H7 (cell line): ENCODE measurements around the gene NR2F6. TPM values are rescaled to one million over a fixed set of nuclear protein-coding genes. Genes with fewer than 3 reads are reported as not detected.
A peak's percentile ranks its signal among the peaks of the same experiment; 100 is the strongest.
"Not testable (repeated sequence)": the region's sequence is repeated elsewhere in the genome, so short reads cannot be mapped to it uniquely, and the experiment has no call there.

Experiments
- DNase-seq: peaks from one replicate; pipeline ENCODE4 v3.0.0; 2012
- H3K27me3 ChIP-seq: 2 replicates; pipeline ENCODE4 v1.6.0; 2011; ENCODE audit warnings: mild to moderate bottlenecking, low read length; ENCODE audit not compliant: control insufficient read depth, insufficient read depth
- H3K36me3 ChIP-seq: replicated peaks from 2 replicates; pipeline ENCODE4 v1.5.1; 2011; ENCODE audit warnings: low read length; ENCODE audit not compliant: control insufficient read depth, insufficient read depth
- H3K4me3 ChIP-seq: 2 replicates; pipeline ENCODE4 v1.5.1; 2011; ENCODE audit warnings: low read depth, mild to moderate bottlenecking, control low read depth, low read length, moderate library complexity; ENCODE audit not compliant: insufficient read depth
- total RNA-seq: library from RNA; depleted of rRNA; stranded (reverse); fragments of >200 nt; shearing (Covaris generic); gene quantifications from 2 replicates; pipeline ENCODE4 v1.2.3, GENCODE V29; 2014

The NR2F6 gene
- total RNA-seq, 1 experiment from 2014 or later, result 246 TPM

- peaks cover 26% of the 10 kb centered on the region for H3K36me3 ChIP-seq
- DNase-seq, result no peak
Measured at GRCh38 chr19:17275441-17276175, 29.9 kb upstream of the NR2F6 start.

GRCh38 chr19:17274892-17275291, 29.2 kb upstream of the NR2F6 start:
- H3K36me3 ChIP-seq, result peaks cover 30% of the 10 kb centered on the region

More at GRCh38 chr19:17275441-17276175, 29.9 kb upstream of the NR2F6 start:
- no peaks in the 10 kb centered on the region for H3K27me3 ChIP-seq
- H3K4me3 ChIP-seq, result no peak overlapping the region

GRCh38 chr19:17268754-17269153, 23.0 kb upstream of the NR2F6 start:
- DNase-seq, result no peak
- Histone ChIP-seq H3K36me3 (peaks cover 15% of the 10 kb centered on the region), H3K4me3 (no peak overlapping the region), H3K27me3 (no peaks in the 10 kb centered on the region)

More at GRCh38 chr19:17274892-17275291, 29.2 kb upstream of the NR2F6 start:
- not testable (repeated sequence) for DNase-seq, H3K27me3 ChIP-seq, H3K4me3 ChIP-seq

- no peaks in the 10 kb centered on the region for H3K27me3 ChIP-seq
- peaks cover 12% of the 10 kb centered on the region for H3K36me3 ChIP-seq
- peak; percentile 99 for DNase-seq
- peak within 1 kb of the TSS; percentile 60 for H3K4me3 ChIP-seq
Measured at GRCh38 chr19:17266975-17267788, 21.5 kb upstream of the NR2F6 start, which contains the start of gene BABAM1. Gene BABAM1 (plus strand): TSS chr19:17267443. CDS start chr19:17268807, 1,364 bp downstream.

GRCh38 chr19:17266589-17266974, 20.9 kb upstream of the NR2F6 start:
- Histone ChIP-seq H3K36me3 (peaks cover 11% of the 10 kb centered on the region), H3K4me3 (no peak overlapping the region), H3K27me3 (no peaks in the 10 kb centered on the region)
- no peak for DNase-seq

GRCh38 chr19:17266026-17266425, 20.3 kb upstream of the NR2F6 start:
- H3K27me3 ChIP-seq, result no peaks in the 10 kb centered on the region
- no peak overlapping the region for H3K4me3 ChIP-seq
- no peak for DNase-seq
- peaks cover 5% of the 10 kb centered on the region for H3K36me3 ChIP-seq

- peak; percentile 94 for DNase-seq
- Histone ChIP-seq H3K4me3 (0 out of 2 replicates have a peak within 1 kb of the TSS, but pooled peaks have one; percentile 1), H3K36me3 (peaks cover 2% of the 10 kb centered on the region), H3K27me3 (no peaks in the 10 kb centered on the region)
Measured at GRCh38 chr19:17264641-17264979, 18.9 kb upstream of the NR2F6 start, which contains the start of gene USHBP1. Gene USHBP1 (minus strand): TSS chr19:17264745. CDS start chr19:17264299, 446 bp downstream.

GRCh38 chr19:17263712-17264640, 18.3 kb upstream of the NR2F6 start:
- H3K36me3 ChIP-seq, result peaks cover 2% of the 10 kb centered on the region
- peak; percentile 52 for DNase-seq
- 0 out of 2 replicates have a peak overlapping the region, but pooled peaks have one; percentile 1 for H3K4me3 ChIP-seq
- no peaks in the 10 kb centered on the region for H3K27me3 ChIP-seq

- Histone ChIP-seq H3K36me3 (peaks cover 1% of the 10 kb centered on the region), H3K27me3 (no peaks in the 10 kb centered on the region), H3K4me3 (no peak overlapping the region)
- DNase-seq, result peak; percentile 56
Measured at GRCh38 chr19:17262557-17262956, 16.8 kb upstream of the NR2F6 start.

GRCh38 chr19:17260842-17261325, 15.2 kb upstream of the NR2F6 start:
- no peaks in the 10 kb centered on the region for H3K27me3 ChIP-seq
- no peak overlapping the region for H3K4me3 ChIP-seq
- peaks cover 1% of the 10 kb centered on the region for H3K36me3 ChIP-seq
- DNase-seq, result peak; percentile 97

GRCh38 chr19:17259934-17260333, 14.2 kb upstream of the NR2F6 start:
- H3K27me3 ChIP-seq, result no peaks in the 10 kb centered on the region
- peaks cover 2% of the 10 kb centered on the region for H3K36me3 ChIP-seq
- no peak overlapping the region for H3K4me3 ChIP-seq
- DNase-seq, result no peak

GRCh38 chr19:17259118-17259780, 13.5 kb upstream of the NR2F6 start:
- Histone ChIP-seq H3K36me3 (peaks cover 2% of the 10 kb centered on the region), H3K4me3 (no peak overlapping the region), H3K27me3 (no peaks in the 10 kb centered on the region)
- no peak for DNase-seq

GRCh38 chr19:17256130-17256529, 10.4 kb upstream of the NR2F6 start:
- Histone ChIP-seq H3K27me3 (no peaks in the 10 kb centered on the region), H3K4me3 (no peak overlapping the region), H3K36me3 (peaks cover 4% of the 10 kb centered on the region)
- DNase-seq, result no peak
